OCI-M1 (cell line): ENCODE measurements around the gene KITLG.
A peak's percentile ranks its signal among the peaks of the same experiment; 100 is the strongest.
"Not testable (repeated sequence)": the region's sequence is repeated elsewhere in the genome, so short reads cannot be mapped to it uniquely, and the experiment has no call there.

ENCODE experiments used
- DNase-seq: peaks from one replicate; lab custom pipeline; 2025; lab: John Stamatoyannopoulos, UW

The KITLG gene

DNA sequence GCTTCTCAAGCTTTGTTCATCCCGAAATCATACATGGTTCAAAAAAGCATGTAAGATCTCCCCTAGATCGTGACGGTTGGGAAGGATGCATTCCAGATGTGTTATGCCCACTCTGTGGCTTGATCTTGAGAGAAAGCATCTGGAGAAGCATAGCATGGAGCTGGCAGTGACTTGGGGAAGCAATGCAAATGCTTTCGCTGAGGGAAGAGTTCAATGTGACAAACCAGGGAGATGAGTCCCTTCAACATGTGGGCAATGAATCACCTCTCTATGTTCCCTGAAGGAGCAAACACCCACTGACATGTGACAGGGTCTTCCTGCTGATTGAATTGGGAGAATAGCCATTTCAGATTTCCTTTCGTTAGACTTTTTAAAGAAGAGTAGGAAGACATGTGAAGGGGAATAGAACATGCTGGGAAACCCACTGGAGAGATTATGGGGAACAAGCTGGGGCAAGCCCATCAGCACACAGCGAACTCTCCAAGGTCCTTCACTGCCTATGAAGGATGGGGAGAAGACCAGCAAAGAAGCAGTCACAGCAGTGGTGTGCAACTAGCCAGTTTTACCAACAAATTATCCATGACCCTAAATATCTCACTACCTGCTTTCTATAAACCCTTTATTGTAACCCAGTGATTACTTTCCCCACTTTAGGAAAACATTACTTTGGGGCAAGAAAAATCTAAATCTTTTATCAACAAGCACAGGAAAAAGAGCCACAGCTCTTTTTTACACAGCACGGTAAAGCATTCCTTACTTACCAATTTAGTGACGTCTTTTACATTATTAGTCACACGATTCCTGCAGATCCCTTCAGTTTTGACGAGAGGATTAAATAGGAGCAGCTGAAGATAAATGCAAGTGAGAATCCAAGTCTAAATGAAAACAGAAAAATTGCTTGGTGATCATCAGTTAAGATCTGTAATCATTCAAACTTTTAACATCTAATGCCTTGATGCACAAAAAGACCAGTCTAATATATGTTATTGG, 35.0 kb downstream of the KITLG start:
- no peak for DNase-seq

GRCh38 chr12:88539893-88540292, 40.4 kb downstream of the KITLG start:
- no peak for DNase-seq

- no peak for DNase-seq
Measured at GRCh38 chr12:88538697-88539096, 41.6 kb downstream of the KITLG start.

- DNase-seq, result peak; percentile 65
Measured at GRCh38 chr12:88538250-88538649, 42.0 kb downstream of the KITLG start.

DNA sequence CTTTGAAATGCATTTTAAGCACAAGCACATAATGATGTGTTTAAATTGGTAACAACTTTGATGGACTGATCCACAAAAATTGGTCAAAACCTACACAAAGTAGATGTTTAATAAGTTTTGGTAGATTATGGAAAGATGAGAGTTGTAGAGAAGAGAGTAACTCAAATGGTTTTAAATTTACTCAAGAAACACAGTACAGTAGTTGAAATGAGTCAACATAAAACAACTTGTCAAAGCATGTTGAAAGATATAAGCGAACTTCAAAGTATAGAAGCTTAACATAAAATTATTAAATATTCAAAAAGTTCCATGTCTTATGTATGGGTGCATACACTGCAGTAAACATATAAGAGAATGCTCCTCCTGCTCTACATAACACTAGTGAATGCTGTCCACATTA, 49.4 kb downstream of the KITLG start:
- DNase-seq, result no peak

GRCh38 chr12:88529531-88530488, 50.5 kb downstream of the KITLG start:
- no peak for DNase-seq

DNA sequence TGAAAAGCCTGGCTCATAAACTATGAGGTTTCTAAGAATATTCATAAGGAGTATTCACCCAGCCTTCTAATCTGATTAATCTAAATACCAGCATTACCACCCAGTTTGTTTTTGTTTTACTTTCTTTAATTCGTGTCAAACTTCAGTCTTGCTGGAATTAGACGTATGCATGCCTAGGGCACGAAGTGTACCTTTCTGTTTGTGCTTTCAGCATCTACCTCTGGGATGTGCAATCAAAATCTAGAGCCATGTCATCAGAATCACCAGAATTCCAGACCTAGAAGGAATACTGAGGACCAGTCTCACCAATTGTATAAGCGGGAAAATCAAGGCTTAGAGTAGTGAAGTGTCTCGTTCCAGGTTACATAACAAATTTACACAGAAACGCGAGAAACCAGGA, 57.3 kb downstream of the KITLG start:
- no peak for DNase-seq

DNA sequence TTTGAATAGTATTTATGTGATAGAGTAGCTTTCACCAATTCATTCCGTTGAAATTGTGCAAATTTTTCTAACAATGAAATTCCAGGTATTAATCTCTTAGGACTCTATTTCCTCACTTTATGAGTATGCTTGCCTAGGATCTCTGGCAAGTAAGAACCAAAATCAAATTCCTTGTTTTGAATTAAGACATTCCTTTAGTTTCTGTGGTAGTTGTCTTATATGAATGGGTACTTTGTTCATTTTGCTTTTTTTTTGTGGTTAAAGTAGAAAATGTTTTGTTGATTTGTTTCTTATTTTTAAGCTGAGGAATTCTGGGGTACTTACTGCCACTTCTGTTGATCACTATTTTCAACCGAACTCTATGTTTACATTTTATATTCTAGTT, 59.8 kb downstream of the KITLG start:
- DNase-seq, result no peak

GRCh38 chr12:88519802-88520435, 60.4 kb downstream of the KITLG start:
- no peak for DNase-seq

- no peak for DNase-seq
Measured at GRCh38 chr12:88518863-88519403, 61.3 kb downstream of the KITLG start.

DNA sequence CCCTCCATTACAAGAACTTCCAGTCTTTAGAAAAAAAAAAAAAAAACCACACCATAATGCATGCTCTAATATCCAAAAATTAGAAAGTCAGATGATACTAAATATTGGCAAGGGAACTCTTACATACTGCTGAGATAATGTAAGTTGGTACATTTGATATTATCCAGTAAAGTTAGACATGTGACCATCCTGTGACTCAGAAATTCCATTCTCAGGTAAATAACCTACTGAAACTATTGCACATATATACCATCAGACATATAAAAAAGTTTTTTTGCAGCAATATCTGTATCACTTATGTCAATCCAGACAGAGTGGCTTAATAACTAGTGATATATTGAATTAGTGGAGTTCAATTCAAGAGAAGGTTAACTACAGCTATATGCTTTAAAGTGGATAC, 63.5 kb downstream of the KITLG start:
- no peak for DNase-seq

GRCh38 chr12:88510843-88511242, 69.4 kb downstream of the KITLG start:
- DNase-seq, result no peak

- DNase-seq, result no peak
Measured at GRCh38 chr12:88509851-88510250, 70.4 kb downstream of the KITLG start.

DNA sequence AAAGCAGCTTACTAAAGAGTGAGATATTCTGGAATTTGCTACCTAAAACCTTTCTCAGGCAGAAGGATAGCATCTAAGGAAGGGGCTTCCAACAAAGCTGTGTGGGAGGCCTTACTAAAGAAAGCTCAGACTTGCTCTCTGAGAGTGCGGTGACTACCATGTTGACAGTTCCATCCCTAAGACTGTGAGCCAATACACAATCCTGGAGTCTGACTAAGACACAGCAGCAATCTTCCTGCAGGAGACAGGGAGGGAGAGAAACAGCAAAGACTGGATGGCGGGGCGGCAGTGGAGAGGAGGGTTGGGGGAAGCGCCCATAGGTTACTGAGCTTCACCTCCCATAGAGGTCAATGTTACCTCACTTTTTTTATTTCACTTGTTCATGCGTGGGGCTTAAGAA, 70.9 kb downstream of the KITLG start:
- DNase-seq, result no peak

DNA sequence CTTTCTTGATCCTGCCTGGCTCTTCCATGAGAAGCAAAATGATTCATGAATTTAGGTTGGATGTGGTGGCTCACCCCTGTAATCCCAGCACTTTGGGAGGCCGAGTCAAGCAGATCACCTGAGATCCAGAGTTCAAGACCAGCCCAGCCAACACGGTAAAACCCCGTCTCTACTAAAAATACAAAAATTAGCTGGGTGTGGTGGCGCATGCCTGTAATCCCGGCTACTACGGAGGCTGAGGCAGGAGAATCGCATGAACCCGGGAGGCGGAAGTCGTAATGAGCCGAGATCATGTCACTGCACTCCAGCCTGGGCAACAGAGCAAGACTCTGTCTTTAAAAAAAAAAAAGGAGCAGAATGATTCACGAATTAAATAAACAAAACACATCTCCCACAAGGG, 72.4 kb downstream of the KITLG start:
- not testable (repeated sequence) for DNase-seq

- no peak for DNase-seq
Measured at GRCh38 chr12:88507270-88507669, 73.0 kb downstream of the KITLG start.

- no peak for DNase-seq
Measured at GRCh38 chr12:88505696-88506095, 74.6 kb downstream of the KITLG start.

GRCh38 chr12:88503281-88503703, 77.0 kb downstream of the KITLG start:
- no peak for DNase-seq

DNA sequence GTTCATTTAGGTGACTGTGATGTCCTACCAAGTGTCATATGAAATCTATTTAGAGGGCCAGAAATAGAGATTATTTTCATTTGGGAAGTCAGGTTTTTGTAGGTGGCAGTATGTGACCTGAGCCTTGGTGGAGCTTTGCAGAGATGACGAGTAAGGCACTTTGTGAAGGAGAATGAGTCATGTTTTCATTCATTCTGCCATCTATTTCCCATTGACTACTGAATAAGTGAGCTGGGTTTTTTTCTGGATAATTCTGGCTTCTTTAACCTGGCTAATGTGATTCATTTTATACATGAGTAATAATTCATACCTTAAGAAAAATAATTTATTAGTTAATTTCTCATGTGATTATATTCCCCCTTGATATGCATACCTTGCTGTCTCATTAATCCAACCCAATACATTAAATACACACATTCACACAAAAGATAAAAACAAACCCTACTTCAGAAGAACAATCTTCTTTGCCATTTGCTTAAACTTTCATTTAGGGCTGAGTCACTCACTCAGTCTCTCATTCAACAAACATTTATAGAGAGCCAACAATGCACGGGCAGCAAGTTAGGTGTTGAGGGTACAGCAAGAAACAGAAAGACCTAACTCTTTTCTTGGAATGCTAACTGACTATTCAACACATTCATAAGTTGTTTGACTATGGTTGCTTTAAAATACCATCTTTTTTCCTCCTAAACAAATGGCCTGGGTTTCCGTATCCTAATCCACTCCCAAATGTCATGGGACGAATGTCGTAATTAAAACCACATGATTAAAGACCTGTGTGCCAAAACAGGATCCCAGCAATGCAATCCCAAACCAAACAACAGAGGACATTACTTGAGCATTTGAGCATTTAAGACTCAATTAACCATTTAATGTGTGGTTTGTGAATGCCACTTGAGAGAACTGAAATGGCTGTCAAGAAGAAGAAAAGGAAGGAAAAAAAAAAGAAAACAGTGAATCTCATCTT, 78.0 kb downstream of the KITLG start:
- no peak for DNase-seq

- DNase-seq, result no peak
Measured at GRCh38 chr12:88496891-88497371, 83.3 kb downstream of the KITLG start.

DNA sequence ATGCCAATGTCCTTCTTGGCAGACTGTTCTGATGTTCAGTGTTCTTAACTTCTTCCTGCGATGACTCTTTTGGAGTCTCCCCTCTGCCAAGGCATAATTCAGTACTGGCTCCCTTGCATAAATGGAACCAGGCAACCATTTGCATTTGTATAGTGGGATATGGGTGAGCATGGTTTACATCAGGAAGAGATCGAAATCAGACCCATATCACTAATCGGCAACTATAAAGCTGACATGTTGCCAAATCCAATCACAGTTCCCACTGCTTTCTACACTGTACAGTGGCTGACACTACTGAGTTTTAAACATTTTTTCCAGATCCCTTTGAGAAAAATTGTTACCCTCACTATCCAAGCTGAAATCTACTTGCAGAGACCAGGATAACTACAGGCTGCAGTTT, 83.8 kb downstream of the KITLG start:
- DNase-seq, result no peak
